Keratinocyte (primary cell): ENCODE measurements around the gene FBRSL1. TPM values are rescaled to one million over a fixed set of nuclear protein-coding genes. Genes with fewer than 3 reads are reported as not detected.

ENCODE experiments used
- DNase-seq: peaks from one replicate; pipeline ENCODE4 v3.0.0-alpha.2; 2011; ENCODE audit warnings: low read depth, missing footprints, low spot score
- FAIRE-seq: peaks from 2 replicates; lab custom pipeline; 2011; peaks lifted over from hg19 to GRCh38; lab: Jason Lieb, UNC
- H2AFZ ChIP-seq: 2 replicates; pipeline ENCODE4 v1.6.0; 2012; ENCODE audit warnings: low read length, control low read depth, inconsistent platforms; ENCODE audit not compliant: control insufficient read depth
- H3K27ac ChIP-seq: 2 replicates; pipeline ENCODE4 v1.5.1; 2011; ENCODE audit warnings: low read length; ENCODE audit not compliant: control insufficient read depth, insufficient read depth
- H3K27me3 ChIP-seq: 3 replicates; pipeline ENCODE4 v1.6.0; 2011; ENCODE audit warnings: low read length; ENCODE audit not compliant: control insufficient read depth, insufficient read depth; ENCODE audit errors: extremely low read depth
- H3K36me3 ChIP-seq, 2 experiments: 2 replicates in 1 of 2; 3 replicates in 1 of 2; pipeline ENCODE4 v1.5.1; 2011; ENCODE audit warnings: low read length in 2 of 2, mild to moderate bottlenecking in 1 of 2; ENCODE audit not compliant: control insufficient read depth in 2 of 2, insufficient read depth in 2 of 2; ENCODE audit errors: extremely low read depth in 1 of 2
- H3K4me1 ChIP-seq: 3 replicates; pipeline ENCODE4 v1.5.1; 2011; ENCODE audit warnings: low read length; ENCODE audit not compliant: control insufficient read depth, insufficient read depth; ENCODE audit errors: extremely low read depth
- H3K4me2 ChIP-seq: 3 replicates; pipeline ENCODE4 v1.6.0; 2011; ENCODE audit warnings: low read depth, low read length; ENCODE audit not compliant: control insufficient read depth, insufficient read depth; ENCODE audit errors: extremely low read depth
- H3K4me3 ChIP-seq, 3 experiments: fragments of 200-600 bp in 1 of 3; sonication (generic) in 1 of 3; 2 replicates in 2 of 3; 3 replicates in 1 of 3; pipeline ENCODE4 v1.5.1; 2011 to 2016; ENCODE audit warnings: low read length in 3 of 3, mild to moderate bottlenecking in 3 of 3, control low read depth in 2 of 3, inconsistent platforms in 1 of 3, low read depth in 1 of 3, mixed read lengths in 1 of 3, mixed run types in 1 of 3, moderate library complexity in 1 of 3; ENCODE audit not compliant: control insufficient read depth in 2 of 3, insufficient read depth in 2 of 3; ENCODE audit errors: extremely low read depth in 1 of 3
- H3K79me2 ChIP-seq: 2 replicates; pipeline ENCODE4 v1.6.0; 2012; ENCODE audit warnings: low read length; ENCODE audit not compliant: control insufficient read depth, insufficient read depth
- H3K9ac ChIP-seq: 3 replicates; pipeline ENCODE4 v1.6.0; 2011; ENCODE audit warnings: low read length; ENCODE audit not compliant: control insufficient read depth, insufficient read depth; ENCODE audit errors: extremely low read depth
- H3K9me1 ChIP-seq: 3 replicates; pipeline ENCODE4 v1.6.0; 2011; ENCODE audit warnings: low read length; ENCODE audit not compliant: control insufficient read depth, insufficient read depth; ENCODE audit errors: extremely low read depth
- H3K9me3 ChIP-seq: 2 replicates; pipeline ENCODE4 v1.5.1; 2012; ENCODE audit warnings: low read depth, low read length; ENCODE audit not compliant: control insufficient read depth
- H4K20me1 ChIP-seq: 3 replicates; pipeline ENCODE4 v1.6.0; 2011; ENCODE audit warnings: low read length; ENCODE audit not compliant: control insufficient read depth, insufficient read depth; ENCODE audit errors: extremely low read depth
- CTCF ChIP-seq, 3 experiments: IDR thresholded peaks in 1 of 3; conservative IDR thresholded peaks in 1 of 3; optimal IDR thresholded peaks in 1 of 3; 2 replicates in 2 of 3; 3 replicates in 1 of 3; pipeline versions ENCODE3 to v1.5.1; 2011; ENCODE audit warnings: low read length in 3 of 3, mild to moderate bottlenecking in 3 of 3, moderate library complexity in 2 of 3, control low read depth in 1 of 3, inconsistent platforms in 1 of 3; ENCODE audit not compliant: insufficient read depth in 2 of 3; ENCODE audit errors: extremely low read depth in 1 of 3
- EZH2 ChIP-seq: IDR thresholded peaks from one replicate; pipeline ENCODE4 v1.6.1; 2012; ENCODE audit warnings: inconsistent platforms, mild to moderate bottlenecking, low read length, moderate library complexity
- dilution Hi-C: fragments of 300-500 bp; cut with MboI; formaldehyde crosslinking; loops from one replicate; pipeline ENCODE4 v1.7.0; 2020; ENCODE audit warnings: low sequenced_read_pairs; ENCODE audit not compliant: extremely low pct_ligation_motif_present
- polyA plus RNA-seq, 5 experiments: library from polyadenylated mRNA; depleted of rRNA in 3 of 5; stranded (reverse) in 3 of 5; stranded (forward) in 1 of 5; unstranded in 1 of 5; fragments of >200 nt; gene quantifications; 1 replicate in 1 of 5; 2 replicates in 3 of 5; 3 replicates in 1 of 5; pipeline versions ENCODE4 v1.2.1 to v1.2.3, GENCODE V29; 2011 to 2012; ENCODE audit warnings: missing spikeins in 2 of 5, low read depth in 1 of 5, low replicate concordance in 1 of 5

The FBRSL1 gene
- polyA plus RNA-seq, 1 donor (not counting 4 experiments of a cell fraction or from before 2014, with no cell fraction given), result 0.89 TPM

GRCh38 chr12:132524405-132524804 is 34.5 kb downstream of the FBRSL1 start:
- no peak overlapping the region for H3K27ac ChIP-seq
- no peak overlapping the region for H3K9ac ChIP-seq
- FAIRE-seq, result peak; percentile 74
- dilution Hi-C loops, result no loop called here
- H4K20me1 ChIP-seq, result peaks cover 23% of the 10 kb centered on the region
- no peaks in the 10 kb centered on the region for H3K27me3 ChIP-seq
- no peaks in the 10 kb centered on the region for H3K36me3 ChIP-seq
- H3K79me2 ChIP-seq, result no peaks in the 10 kb centered on the region
- H3K4me1 ChIP-seq, result peaks cover 23% of the 10 kb centered on the region
- no peak overlapping the region for H3K4me3 ChIP-seq
- TF ChIP-seq EZH2, result no peak
- TF ChIP-seq CTCF (optimal IDR thresholded peaks at IDR 0.05 in 1 of 3, IDR thresholded peaks at IDR 0.05 in 1 of 3, conservative IDR thresholded peaks at IDR 0.05 in 1 of 3; ENCODE audit: extremely low read depth in 1 of 3, insufficient read depth in 2 of 3, low read length in 3 of 3), result no peak
- DNase-seq, result peak; percentile 86
- H3K9me3 ChIP-seq, result no peaks in the 10 kb centered on the region
- peak overlapping the region; percentile 26 for H3K4me2 ChIP-seq
- H3K9me1 ChIP-seq, result peaks cover 3% of the 10 kb centered on the region
- no peak overlapping the region for H2AFZ ChIP-seq

GRCh38 chr12:132525011-132525832 is 35.3 kb downstream of the FBRSL1 start:
- no peaks in the 10 kb centered on the region for H3K79me2 ChIP-seq
- TF ChIP-seq EZH2 (no peak), CTCF (optimal IDR thresholded peaks at IDR 0.05 in 1 of 3, IDR thresholded peaks at IDR 0.05 in 1 of 3, conservative IDR thresholded peaks at IDR 0.05 in 1 of 3; ENCODE audit: extremely low read depth in 1 of 3, insufficient read depth in 2 of 3, low read length in 3 of 3) (no peak)
- H3K9ac ChIP-seq, result peak overlapping the region; percentile 15
- FAIRE-seq, result no peak
- no peaks in the 10 kb centered on the region for H3K27me3 ChIP-seq
- no peaks in the 10 kb centered on the region for H3K36me3 ChIP-seq
- no peak overlapping the region for H3K4me2 ChIP-seq
- H3K4me3 ChIP-seq, result no peak overlapping the region
- H3K4me1 ChIP-seq, result peaks cover 21% of the 10 kb centered on the region
- no peaks in the 10 kb centered on the region for H3K9me3 ChIP-seq
- H3K27ac ChIP-seq, result no peak overlapping the region
- no peak for DNase-seq
- peaks cover 3% of the 10 kb centered on the region for H3K9me1 ChIP-seq
- H4K20me1 ChIP-seq, result peaks cover 23% of the 10 kb centered on the region
- dilution Hi-C loops, result no loop called here
- no peak overlapping the region for H2AFZ ChIP-seq
